WTC11 (cell line): Measurements from ENCODE around the gene EIF3L.
A peak's percentile ranks its signal among the peaks of the same experiment; 100 is the strongest.

Experiments
- ATF3 ChIP-seq: sonication (generic); formaldehyde crosslinking; conservative IDR thresholded peaks from 2 replicates; pipeline ENCODE4 v1.8.1; 2022; ENCODE audit warnings: mild to moderate bottlenecking, missing genetic modification reagents
- ESRRA ChIP-seq: sonication (generic); formaldehyde crosslinking; IDR thresholded peaks from 2 replicates; pipeline ENCODE4 v1.8.1; 2022; ENCODE audit warnings: mild to moderate bottlenecking, missing genetic modification reagents, borderline replicate concordance
- GABPB1 ChIP-seq: sonication (generic); formaldehyde crosslinking; IDR thresholded peaks from 2 replicates; pipeline ENCODE4 v1.8.1; 2023; ENCODE audit warnings: mild to moderate bottlenecking, missing genetic modification reagents
- STAT6 ChIP-seq: sonication (generic); formaldehyde crosslinking; conservative IDR thresholded peaks from 2 replicates; pipeline ENCODE4 v1.8.1; 2023; ENCODE audit warnings: mild to moderate bottlenecking, low read depth, missing genetic modification reagents, moderate library complexity
- TP53 ChIP-seq: sonication (generic); formaldehyde crosslinking; IDR thresholded peaks from 2 replicates; pipeline ENCODE4 v1.8.1; 2023; ENCODE audit warnings: mild to moderate bottlenecking, missing genetic modification reagents
- TF ChIP-seq, protein P1 (sequence below): fragments of 200-600 bp; IDR thresholded peaks from 2 replicates; pipeline ENCODE4 v1.8.0; 2022; ENCODE audit warnings: antibody characterized with exemption
- TF ChIP-seq, protein P2 (sequence below): sonication (generic); formaldehyde crosslinking; IDR thresholded peaks from 2 replicates; pipeline ENCODE4 v1.8.1; 2023; ENCODE audit warnings: mild to moderate bottlenecking, missing genetic modification reagents

DNA sequence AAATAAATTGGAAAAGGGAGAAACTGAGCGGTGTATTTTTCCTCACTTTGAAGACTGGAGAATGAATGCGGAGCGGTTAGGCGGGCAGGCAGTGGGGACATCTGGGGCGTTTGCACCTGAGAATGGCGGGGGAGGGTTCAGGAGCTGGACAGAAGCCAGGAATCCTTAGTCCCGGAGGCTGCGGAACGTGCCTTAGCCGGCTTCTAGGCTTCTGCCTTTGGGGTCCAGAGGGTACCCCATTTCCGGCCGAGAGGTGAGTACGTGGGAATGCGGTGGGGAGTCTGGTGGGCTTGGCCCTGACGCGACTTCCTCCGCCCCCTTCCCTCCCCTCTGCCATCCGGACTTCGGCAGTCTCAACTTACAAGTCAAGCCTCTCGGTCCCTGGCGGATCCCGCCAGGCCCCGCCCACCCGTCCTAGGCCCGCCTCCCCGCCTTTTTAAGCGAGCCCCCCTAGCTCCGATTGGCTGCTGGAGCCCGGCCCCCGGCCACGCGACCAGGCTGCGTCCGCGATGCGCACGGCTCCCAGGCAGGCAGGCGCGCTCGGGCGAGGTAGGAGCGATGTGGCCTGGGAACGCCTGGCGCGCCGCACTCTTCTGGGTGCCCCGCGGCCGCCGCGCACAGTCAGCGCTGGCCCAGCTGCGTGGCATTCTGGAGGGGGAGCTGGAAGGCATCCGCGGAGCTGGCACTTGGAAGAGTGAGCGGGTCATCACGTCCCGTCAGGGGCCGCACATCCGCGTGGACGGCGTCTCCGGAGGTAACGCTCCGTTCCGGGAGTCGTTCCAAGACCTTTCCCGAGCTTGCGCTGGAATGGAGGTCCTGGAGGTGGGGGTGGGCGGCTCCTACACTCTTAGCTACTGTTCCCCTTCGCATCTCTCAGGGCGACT, 41.6 kb upstream of the EIF3L start, which contains the start of gene GCAT:
- TF ChIP-seq, protein P1, sequence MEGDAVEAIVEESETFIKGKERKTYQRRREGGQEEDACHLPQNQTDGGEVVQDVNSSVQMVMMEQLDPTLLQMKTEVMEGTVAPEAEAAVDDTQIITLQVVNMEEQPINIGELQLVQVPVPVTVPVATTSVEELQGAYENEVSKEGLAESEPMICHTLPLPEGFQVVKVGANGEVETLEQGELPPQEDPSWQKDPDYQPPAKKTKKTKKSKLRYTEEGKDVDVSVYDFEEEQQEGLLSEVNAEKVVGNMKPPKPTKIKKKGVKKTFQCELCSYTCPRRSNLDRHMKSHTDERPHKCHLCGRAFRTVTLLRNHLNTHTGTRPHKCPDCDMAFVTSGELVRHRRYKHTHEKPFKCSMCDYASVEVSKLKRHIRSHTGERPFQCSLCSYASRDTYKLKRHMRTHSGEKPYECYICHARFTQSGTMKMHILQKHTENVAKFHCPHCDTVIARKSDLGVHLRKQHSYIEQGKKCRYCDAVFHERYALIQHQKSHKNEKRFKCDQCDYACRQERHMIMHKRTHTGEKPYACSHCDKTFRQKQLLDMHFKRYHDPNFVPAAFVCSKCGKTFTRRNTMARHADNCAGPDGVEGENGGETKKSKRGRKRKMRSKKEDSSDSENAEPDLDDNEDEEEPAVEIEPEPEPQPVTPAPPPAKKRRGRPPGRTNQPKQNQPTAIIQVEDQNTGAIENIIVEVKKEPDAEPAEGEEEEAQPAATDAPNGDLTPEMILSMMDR, result no peak
- TF ChIP-seq ATF3 (no peak), TP53 (CRISPR knock-in tag) (peak; percentile 67; the same call in 1 of the 2 replicates), STAT6 (no peak), ESRRA (CRISPR knock-in tag) (no peak), GABPB1 (peak; percentile 20; the same call in 1 of the 2 replicates)
- TF ChIP-seq, protein P2, sequence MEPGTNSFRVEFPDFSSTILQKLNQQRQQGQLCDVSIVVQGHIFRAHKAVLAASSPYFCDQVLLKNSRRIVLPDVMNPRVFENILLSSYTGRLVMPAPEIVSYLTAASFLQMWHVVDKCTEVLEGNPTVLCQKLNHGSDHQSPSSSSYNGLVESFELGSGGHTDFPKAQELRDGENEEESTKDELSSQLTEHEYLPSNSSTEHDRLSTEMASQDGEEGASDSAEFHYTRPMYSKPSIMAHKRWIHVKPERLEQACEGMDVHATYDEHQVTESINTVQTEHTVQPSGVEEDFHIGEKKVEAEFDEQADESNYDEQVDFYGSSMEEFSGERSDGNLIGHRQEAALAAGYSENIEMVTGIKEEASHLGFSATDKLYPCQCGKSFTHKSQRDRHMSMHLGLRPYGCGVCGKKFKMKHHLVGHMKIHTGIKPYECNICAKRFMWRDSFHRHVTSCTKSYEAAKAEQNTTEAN, result no peak
